ENCODE results near the gene OGG1. TPM values are rescaled to one million over a fixed set of nuclear protein-coding genes. Genes with fewer than 3 reads are reported as not detected.

OGG1 gene
- 33.0 and 38.4 TPM in 2 replicates for total RNA-seq

DNA sequence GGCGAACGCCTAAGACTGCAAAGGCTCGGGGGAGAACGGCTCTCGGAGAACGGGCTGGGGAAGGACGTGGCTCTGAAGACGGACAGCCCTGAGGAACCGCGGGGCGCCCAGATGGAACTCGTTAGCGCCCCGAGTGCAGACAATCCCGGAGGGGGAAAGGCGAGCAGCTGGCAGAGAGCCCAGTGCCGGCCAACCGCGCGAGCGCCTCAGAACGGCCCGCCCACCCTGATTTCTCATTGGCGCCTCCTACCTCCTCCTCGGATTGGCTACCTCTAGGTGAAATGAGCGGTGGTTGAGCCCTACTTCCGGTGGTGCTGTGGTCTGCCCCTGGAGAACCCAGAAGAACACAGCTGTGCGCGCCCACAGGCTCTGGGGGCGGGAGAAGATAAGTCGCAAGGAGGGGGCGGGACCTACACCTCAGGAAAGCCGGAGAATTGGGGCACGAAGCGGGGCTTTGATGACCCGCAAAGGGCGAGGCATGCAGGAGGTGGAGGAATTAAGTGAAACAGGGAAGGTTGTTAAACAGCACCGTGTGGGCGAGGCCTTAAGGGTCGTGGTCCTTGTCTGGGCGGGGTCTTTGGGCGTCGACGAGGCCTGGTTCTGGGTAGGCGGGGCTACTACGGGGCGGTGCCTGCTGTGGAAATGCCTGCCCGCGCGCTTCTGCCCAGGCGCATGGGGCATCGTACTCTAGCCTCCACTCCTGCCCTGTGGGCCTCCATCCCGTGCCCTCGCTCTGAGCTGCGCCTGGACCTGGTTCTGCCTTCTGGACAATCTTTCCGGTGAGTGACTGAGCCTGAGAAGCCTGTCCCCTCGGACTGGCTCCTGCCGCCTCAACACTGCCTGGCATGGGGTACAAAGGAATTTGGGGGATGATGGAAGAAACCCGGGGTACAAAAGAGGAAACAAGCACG is at the start of gene OGG1:
TSS of gene OGG1 (plus strand) at position 308 of the 911 bp plus-strand sequence. CDS start at position 643, 335 bp downstream.
- H3K27me3 Mint-ChIP-seq (ENCODE audit: low read depth) = no peaks in the 10 kb centered on the region
- H3K4me1 Mint-ChIP-seq (ENCODE audit: low read depth) = peaks cover 28% of the 10 kb centered on the region
- intact Hi-C loops (cut with micrococcal nuclease) = loop anchor here (1.0 to 5.0 kb wide), 6 partner anchors 19 to 354 kb away; partner anchors contain the start of genes BRPF1, CAMK1 and TADA3
- DNase-seq (ENCODE audit: low spot score) = peak; percentile 97
- peak within 1 kb of the TSS; percentile 94 for H3K27ac Mint-ChIP-seq
- H3K9me3 Mint-ChIP-seq = no peaks in the 10 kb centered on the region
- H3K36me3 Mint-ChIP-seq (ENCODE audit: low read depth) = peaks cover 70% of the 10 kb centered on the region
- H3K4me3 Mint-ChIP-seq (ENCODE audit: low read depth) = peak within 1 kb of the TSS; percentile 95

DNA sequence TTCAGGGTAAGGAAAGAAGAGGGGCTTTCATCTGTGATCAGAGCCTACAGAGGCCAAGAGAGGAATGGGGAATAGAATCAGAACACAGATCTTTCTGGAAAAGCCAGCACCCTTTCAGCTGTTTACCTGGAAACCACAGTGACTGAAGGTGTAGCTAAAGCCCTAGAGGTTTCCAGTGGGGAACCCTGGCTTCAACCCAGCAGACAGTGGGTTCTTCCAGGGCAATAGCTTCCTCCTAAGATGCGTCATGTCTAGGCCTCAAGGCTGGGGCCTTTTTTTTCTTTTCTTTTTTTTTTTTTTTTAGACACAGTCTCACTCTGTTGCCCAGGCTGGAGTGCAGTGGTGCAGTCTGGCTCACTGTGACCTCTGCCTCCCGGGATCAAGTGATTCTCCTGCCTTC is 49.2 kb upstream of the OGG1 start:
- no peak overlapping the region for H3K4me3 Mint-ChIP-seq (ENCODE audit: low read depth)
- H3K27me3 Mint-ChIP-seq (ENCODE audit: low read depth) = peaks cover 19% of the 10 kb centered on the region
- H3K36me3 Mint-ChIP-seq (ENCODE audit: low read depth) = peaks cover 28% of the 10 kb centered on the region
- H3K9me3 Mint-ChIP-seq = no peaks in the 10 kb centered on the region
- no peak for DNase-seq (ENCODE audit: low spot score)
- H3K27ac Mint-ChIP-seq = no peak overlapping the region
- H3K4me1 Mint-ChIP-seq (ENCODE audit: low read depth) = no peaks in the 10 kb centered on the region
- intact Hi-C loops (cut with micrococcal nuclease) = no loop called here

DNA sequence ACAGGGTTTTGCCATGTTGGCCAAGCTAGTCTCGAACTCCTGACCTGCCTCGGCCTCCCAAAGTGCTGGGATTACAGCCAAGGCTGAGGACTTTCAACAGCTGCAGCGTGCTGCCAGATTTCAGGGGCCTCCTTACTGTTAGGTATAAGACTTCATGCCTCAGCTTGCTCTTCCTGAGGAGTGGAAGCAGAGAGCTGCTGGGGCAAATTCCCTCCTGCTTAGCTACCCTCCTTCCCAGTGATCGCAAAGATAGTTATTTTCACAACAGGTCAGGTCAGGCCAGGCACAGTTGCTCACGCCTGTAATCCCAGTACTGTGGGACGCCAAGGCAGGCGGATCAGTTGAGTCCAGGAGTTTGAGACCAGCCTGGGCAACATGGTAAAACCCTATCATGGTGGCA is 48.7 kb upstream of the OGG1 start:
- Mint-ChIP-seq H3K36me3 (ENCODE audit: low read depth) (peaks cover 27% of the 10 kb centered on the region), H3K9me3 (no peaks in the 10 kb centered on the region), H3K4me3 (ENCODE audit: low read depth) (no peak overlapping the region), H3K27me3 (ENCODE audit: low read depth) (peaks cover 22% of the 10 kb centered on the region), H3K27ac (no peak overlapping the region), H3K4me1 (ENCODE audit: low read depth) (no peaks in the 10 kb centered on the region)
- DNase-seq (ENCODE audit: low spot score) = no peak
- intact Hi-C loops (cut with micrococcal nuclease) = no loop called here

DNA sequence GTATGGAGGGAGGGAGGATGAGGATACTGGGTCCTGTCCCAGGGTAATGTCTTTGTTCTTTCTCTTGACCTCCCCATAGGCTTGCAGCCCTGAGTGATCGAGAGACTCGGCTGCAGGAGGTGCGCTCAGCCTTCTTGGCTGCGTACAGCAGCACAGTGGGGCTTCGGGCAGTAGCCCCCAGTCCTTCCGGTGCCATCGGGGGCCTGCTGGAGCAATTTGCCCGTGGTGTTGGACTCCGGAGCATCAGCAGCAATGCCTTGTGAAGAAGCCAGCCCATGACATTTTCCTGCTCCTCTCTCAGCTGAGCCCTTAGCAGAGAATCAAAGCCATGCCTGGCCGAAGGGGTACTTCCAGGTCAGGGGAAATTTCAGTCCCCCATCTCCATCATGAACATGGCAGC is 48.0 kb upstream of the OGG1 start:
- no peak for DNase-seq (ENCODE audit: low spot score)
- H3K36me3 Mint-ChIP-seq (ENCODE audit: low read depth) = peaks cover 27% of the 10 kb centered on the region

DNA sequence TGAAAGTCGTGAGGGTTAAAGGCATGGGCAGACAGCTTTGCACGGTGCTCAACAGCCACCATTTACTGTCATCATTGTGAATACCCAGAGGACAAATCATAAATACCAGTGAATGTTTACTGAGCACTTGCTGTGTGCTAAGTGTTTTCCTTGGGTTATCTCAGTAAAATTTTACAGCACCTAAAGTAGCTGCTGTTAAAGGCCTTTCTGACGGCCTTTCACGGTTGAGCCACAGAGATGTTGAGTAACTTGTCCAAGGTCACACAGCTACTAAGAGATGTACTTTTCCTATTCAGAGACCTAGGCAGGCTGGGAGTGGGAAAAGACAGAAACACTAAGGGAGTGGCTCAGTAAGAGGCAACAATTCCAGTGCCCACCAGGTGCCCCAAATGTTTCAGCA is 46.5 kb upstream of the OGG1 start:
- no peak overlapping the region for H3K4me3 Mint-ChIP-seq (ENCODE audit: low read depth)
- no peaks in the 10 kb centered on the region for H3K9me3 Mint-ChIP-seq
- peaks cover 20% of the 10 kb centered on the region for H3K36me3 Mint-ChIP-seq (ENCODE audit: low read depth)
- H3K27ac Mint-ChIP-seq = no peak overlapping the region
- DNase-seq (ENCODE audit: low spot score) = no peak
- H3K4me1 Mint-ChIP-seq (ENCODE audit: low read depth) = no peaks in the 10 kb centered on the region
- intact Hi-C loops (cut with micrococcal nuclease) = no loop called here
- peaks cover 36% of the 10 kb centered on the region for H3K27me3 Mint-ChIP-seq (ENCODE audit: low read depth)

More for the DNA sequence above, 48.0 kb upstream of the OGG1 start:
- intact Hi-C loops (cut with micrococcal nuclease) = no loop called here
- Mint-ChIP-seq H3K9me3 (no peaks in the 10 kb centered on the region), H3K4me3 (ENCODE audit: low read depth) (no peak overlapping the region), H3K27ac (no peak overlapping the region), H3K27me3 (ENCODE audit: low read depth) (peaks cover 29% of the 10 kb centered on the region), H3K4me1 (ENCODE audit: low read depth) (no peaks in the 10 kb centered on the region)

DNA sequence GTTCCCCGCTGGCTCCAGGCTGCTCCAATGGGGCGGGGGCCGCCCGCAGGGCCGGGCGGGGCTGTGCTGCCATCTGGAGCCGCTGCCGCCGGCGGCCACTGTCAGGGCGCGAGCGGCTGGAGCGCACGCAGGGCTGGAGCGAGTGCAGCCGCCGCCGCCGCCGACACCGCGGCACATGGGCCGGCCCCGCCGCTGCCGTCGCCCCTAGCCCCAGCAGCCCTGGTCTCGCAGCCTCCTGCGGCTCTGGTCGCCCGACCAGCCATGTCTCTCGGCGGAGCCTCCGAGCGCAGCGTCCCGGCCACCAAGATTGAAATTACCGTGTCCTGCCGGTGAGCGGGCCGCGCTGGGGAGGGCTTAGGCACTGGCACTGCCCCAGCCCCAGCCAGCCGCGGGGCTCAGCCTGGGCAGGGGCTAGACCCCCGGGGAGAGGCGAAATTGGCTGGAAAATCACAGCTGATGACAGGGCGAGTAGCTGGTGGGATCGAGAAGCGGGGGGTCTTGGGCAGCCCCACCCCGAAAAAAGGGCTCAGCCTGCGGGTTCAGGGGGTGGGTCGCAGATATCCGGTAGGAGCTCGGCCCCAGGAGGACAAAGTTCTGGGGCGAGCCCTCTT is 45.9 kb upstream of the OGG1 start, which contains the start of gene CPNE9:
TSS of gene CPNE9 (plus strand) at position 98 of the 611 bp plus-strand sequence. CDS start at position 262, 164 bp downstream.
- Mint-ChIP-seq H3K27ac (no peak within 1 kb of the TSS), H3K36me3 (ENCODE audit: low read depth) (peaks cover 20% of the 10 kb centered on the region), H3K4me3 (ENCODE audit: low read depth) (no peak within 1 kb of the TSS), H3K27me3 (ENCODE audit: low read depth) (peaks cover 38% of the 10 kb centered on the region), H3K9me3 (no peaks in the 10 kb centered on the region), H3K4me1 (ENCODE audit: low read depth) (no peaks in the 10 kb centered on the region)
- DNase-seq (ENCODE audit: low spot score) = no peak
- intact Hi-C loops (cut with micrococcal nuclease) = no loop called here

DNA sequence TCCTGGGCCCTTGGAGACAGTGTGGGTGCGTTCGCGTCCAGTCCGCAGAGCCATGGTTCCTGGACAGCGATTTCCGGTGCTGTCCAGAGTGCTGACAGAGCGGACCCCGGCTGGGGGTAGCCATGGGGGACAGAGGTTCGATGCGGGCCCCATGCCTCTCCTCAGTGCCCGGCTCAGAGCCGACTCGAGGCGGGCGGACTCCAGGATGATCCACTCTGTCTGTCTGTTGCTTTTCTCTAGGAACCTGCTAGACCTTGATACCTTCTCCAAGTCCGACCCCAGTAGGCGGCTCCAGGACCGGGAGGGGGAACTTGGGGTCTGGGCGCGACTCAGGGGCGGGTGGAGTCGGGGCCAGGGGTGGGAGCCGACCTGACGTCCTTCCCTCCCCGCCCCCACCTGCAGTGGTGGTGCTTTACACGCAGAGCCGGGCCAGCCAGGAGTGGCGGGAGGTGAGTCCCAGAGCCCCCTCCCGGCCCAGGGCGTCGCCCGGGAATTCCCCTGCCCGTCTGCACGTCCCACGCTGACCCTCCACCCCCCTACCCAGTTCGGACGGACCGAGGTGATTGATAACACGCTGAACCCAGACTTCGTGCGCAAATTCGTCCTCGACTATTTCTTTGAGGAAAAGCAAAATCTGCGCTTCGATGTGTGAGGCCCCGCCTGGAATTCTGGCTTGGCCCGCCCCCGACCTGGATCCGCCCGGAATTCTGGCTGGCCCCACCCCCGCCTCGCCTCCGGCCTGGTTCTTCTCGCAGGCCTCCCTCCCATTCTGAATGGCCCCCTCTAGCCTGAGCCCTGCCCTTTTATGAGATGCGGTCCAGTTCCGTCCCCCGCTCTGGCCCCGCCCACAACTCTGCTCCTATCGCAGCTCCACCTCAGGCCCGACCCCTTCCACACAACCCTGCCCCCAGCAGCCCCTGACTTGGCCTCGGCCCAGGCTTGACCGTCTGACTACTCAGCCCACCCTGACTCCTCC is 45.1 kb upstream of the OGG1 start:
- H3K4me3 Mint-ChIP-seq (ENCODE audit: low read depth) = no peak overlapping the region
- intact Hi-C loops (cut with micrococcal nuclease) = no loop called here

DNA sequence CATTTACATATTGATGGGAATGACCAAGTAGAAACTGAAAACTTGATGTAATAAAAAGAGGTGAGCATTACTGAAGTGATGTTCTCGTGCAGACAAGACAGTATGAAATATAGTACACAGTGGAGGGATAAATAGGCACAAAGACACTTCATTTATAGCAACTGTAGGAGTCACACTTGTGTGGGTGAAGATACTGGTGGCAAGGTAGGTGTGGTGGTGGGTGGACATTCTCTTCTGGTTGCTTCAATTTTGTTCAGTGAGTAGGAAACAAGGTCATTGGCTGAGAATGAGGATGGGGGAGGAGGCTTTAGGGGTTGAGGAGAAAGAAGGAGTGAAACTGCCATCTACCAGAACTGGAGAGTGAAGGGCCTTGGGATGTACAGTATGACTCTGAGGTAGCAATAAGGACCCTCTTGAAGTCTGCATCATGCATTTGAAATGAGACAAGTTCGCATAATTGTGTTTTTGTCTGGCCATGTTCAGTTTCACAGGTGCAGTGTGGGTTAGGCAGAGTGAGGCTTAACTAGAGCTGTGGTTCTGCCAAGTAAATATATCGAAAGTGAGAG is 39.5 kb upstream of the OGG1 start:
- peaks cover 28% of the 10 kb centered on the region for H3K27me3 Mint-ChIP-seq (ENCODE audit: low read depth)
- H3K4me1 Mint-ChIP-seq (ENCODE audit: low read depth) = peaks cover 4% of the 10 kb centered on the region
- H3K27ac Mint-ChIP-seq = no peak overlapping the region
- intact Hi-C loops (cut with micrococcal nuclease) = no loop called here
- no peaks in the 10 kb centered on the region for H3K36me3 Mint-ChIP-seq (ENCODE audit: low read depth)
- no peak overlapping the region for H3K4me3 Mint-ChIP-seq (ENCODE audit: low read depth)
- no peak for DNase-seq (ENCODE audit: low spot score)
- no peaks in the 10 kb centered on the region for H3K9me3 Mint-ChIP-seq

More for the DNA sequence above, 45.1 kb upstream of the OGG1 start:
- peaks cover 38% of the 10 kb centered on the region for H3K27me3 Mint-ChIP-seq (ENCODE audit: low read depth)
- H3K27ac Mint-ChIP-seq = no peak overlapping the region
- H3K9me3 Mint-ChIP-seq = no peaks in the 10 kb centered on the region
- DNase-seq (ENCODE audit: low spot score) = no peak
- H3K36me3 Mint-ChIP-seq (ENCODE audit: low read depth) = peaks cover 20% of the 10 kb centered on the region
- no peaks in the 10 kb centered on the region for H3K4me1 Mint-ChIP-seq (ENCODE audit: low read depth)

DNA sequence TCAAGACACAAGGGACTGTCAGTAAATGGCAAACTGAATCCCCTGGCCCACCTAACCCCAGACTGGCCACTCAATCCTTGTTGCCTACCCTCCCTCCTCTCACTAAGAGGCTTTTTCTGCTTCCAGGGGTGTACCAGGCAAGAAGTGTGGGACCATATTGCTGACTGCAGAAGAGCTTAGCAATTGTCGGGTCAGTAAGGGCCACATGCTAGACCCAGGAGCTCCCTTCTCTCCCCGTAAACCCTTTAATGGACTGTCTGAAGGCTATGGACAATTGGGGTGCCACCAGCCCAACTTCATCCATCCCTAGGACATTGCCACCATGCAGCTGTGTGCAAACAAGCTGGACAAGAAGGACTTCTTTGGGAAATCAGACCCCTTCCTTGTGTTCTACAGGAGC is 37.3 kb upstream of the OGG1 start:
- H3K4me3 Mint-ChIP-seq (ENCODE audit: low read depth) = no peak overlapping the region
- intact Hi-C loops (cut with micrococcal nuclease) = no loop called here
- peaks cover 14% of the 10 kb centered on the region for H3K27me3 Mint-ChIP-seq (ENCODE audit: low read depth)

DNA sequence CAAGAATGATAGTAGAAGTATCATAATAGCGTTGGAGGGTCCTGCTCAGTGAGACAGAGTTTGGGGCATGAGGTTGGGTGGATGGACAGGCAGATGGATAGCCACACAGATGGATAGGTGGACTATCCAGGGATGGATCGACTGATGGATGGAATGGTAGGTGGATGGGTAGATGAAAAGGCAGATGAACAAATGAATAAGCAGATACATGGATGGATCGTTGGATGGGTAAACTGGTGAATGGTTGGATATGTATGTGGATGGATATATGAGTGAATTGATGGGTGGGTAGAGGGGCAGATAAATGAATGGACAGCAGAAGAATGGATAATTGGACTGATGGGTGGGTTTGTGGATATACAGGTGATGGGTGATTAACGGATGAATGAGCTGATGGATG is 36.6 kb upstream of the OGG1 start:
- no peaks in the 10 kb centered on the region for H3K36me3 Mint-ChIP-seq (ENCODE audit: low read depth)
- intact Hi-C loops (cut with micrococcal nuclease) = no loop called here
- H3K4me1 Mint-ChIP-seq (ENCODE audit: low read depth) = peaks cover 4% of the 10 kb centered on the region
- H3K4me3 Mint-ChIP-seq (ENCODE audit: low read depth) = no peak overlapping the region
- DNase-seq (ENCODE audit: low spot score) = no peak
- H3K27me3 Mint-ChIP-seq (ENCODE audit: low read depth) = peaks cover 13% of the 10 kb centered on the region
- no peaks in the 10 kb centered on the region for H3K9me3 Mint-ChIP-seq
- no peak overlapping the region for H3K27ac Mint-ChIP-seq

More for the DNA sequence above, 37.3 kb upstream of the OGG1 start:
- Mint-ChIP-seq H3K36me3 (ENCODE audit: low read depth) (no peaks in the 10 kb centered on the region), H3K27ac (no peak overlapping the region), H3K4me1 (ENCODE audit: low read depth) (peaks cover 4% of the 10 kb centered on the region), H3K9me3 (no peaks in the 10 kb centered on the region)
- no peak for DNase-seq (ENCODE audit: low spot score)

DNA sequence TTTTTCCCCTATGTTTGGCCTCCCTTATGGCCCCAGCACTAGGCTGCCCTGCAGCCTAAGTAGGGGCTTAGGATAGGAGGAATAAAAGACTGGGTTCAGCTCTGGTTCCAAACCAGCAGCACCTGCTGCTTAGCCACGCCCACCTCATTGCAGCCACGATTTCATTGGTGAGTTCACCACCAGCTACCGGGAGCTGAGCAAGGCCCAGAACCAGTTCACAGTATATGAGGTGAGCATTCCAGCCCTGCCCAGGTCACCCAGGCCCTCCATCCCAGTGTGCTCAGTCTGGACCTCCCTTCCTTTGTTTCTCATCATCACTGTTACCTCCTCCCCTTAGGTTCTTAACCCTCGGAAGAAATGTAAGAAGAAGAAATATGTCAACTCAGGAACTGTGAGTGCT is 34.6 kb upstream of the OGG1 start:
- intact Hi-C loops (cut with micrococcal nuclease) = no loop called here
- peaks cover 11% of the 10 kb centered on the region for H3K27me3 Mint-ChIP-seq (ENCODE audit: low read depth)
- H3K4me3 Mint-ChIP-seq (ENCODE audit: low read depth) = no peak overlapping the region
- no peak overlapping the region for H3K27ac Mint-ChIP-seq
- H3K4me1 Mint-ChIP-seq (ENCODE audit: low read depth) = peaks cover 2% of the 10 kb centered on the region
- DNase-seq (ENCODE audit: low spot score) = no peak
- H3K36me3 Mint-ChIP-seq (ENCODE audit: low read depth) = no peaks in the 10 kb centered on the region
- no peaks in the 10 kb centered on the region for H3K9me3 Mint-ChIP-seq
